A549 treated with CpdA at 1 μM for 4 hours (cell line): ENCODE data around the gene SLC25A6. TPM values are rescaled to one million over a fixed set of nuclear protein-coding genes. Genes with fewer than 3 reads are reported as not detected.

Source experiments
- total RNA-seq: library from RNA; stranded (reverse); fragments of 200-300 nt; extraction: Qiagen RNA extraction; gene quantifications from 5 replicates; pipeline ENCODE4 v1.2.3, GENCODE V29; 2022; ENCODE audit warnings: low read depth

The SLC25A6 gene
- total RNA-seq = 416 to 485 TPM (median 446 TPM) in 5 replicates

GRCh38 chrX:1391707-1392375, at the start of gene SLC25A6:
Gene SLC25A6 (minus strand): TSS chrX:1392113. CDS start chrX:1392009, 104 bp downstream.

GRCh38 chrX:1336331-1336943, 55.5 kb downstream of the SLC25A6 start, which contains the start of gene IL3RA:
Gene IL3RA (plus strand): TSS chrX:1336785. CDS start chrX:1341766, 4,981 bp downstream.

Other genes starting within 250 kb of the SLC25A6 start
- 1.1 to 1.8 TPM (median 1.5 TPM) in 5 replicates for gene CRLF2, start 179.5 kb downstream of the SLC25A6 start, total RNA-seq
- gene CSF2RA, start 123.3 kb downstream of the SLC25A6 start, total RNA-seq = 3.5 to 5.7 TPM (median 4.7 TPM) in 5 replicates
- 0.08 to 0.34 TPM (median 0.17 TPM) in 5 replicates for gene IL3RA, start 55.3 kb downstream of the SLC25A6 start, total RNA-seq
- gene ASMTL, start 60.8 kb upstream of the SLC25A6 start, total RNA-seq = 17.8 to 19.5 TPM (median 18.2 TPM) in 5 replicates
- gene P2RY8, start 145.1 kb upstream of the SLC25A6 start, total RNA-seq = 0.01 to 0.03 TPM in 2 of 5 replicates, not detected in the others
- gene AKAP17A, start 199.5 kb upstream of the SLC25A6 start, total RNA-seq = 31.0 to 42.8 TPM (median 40.8 TPM) in 5 replicates
- gene ASMT, start 222.9 kb upstream of the SLC25A6 start, total RNA-seq = 0.16 to 0.74 TPM (median 0.18 TPM) in 3 of 5 replicates, not detected in the others